H1 (cell line): Measurements from ENCODE around the gene APBA2. TPM values are rescaled to one million over a fixed set of nuclear protein-coding genes. Genes with fewer than 3 reads are reported as not detected.

ENCODE experiments used
- CTCF ChIA-PET: fragments of 300-600 bp; sonication (Branson Sonifier 250); formaldehyde crosslinking; loops from one replicate; lab custom pipeline; 2021; ENCODE audit not compliant: partially characterized antibody; lab: Charles Lee
- POLR2A ChIA-PET: fragments of 300-600 bp; sonication (Branson Sonifier 250); formaldehyde crosslinking; loops from one replicate; lab custom pipeline; 2021; ENCODE audit warnings: inconsistent platforms; ENCODE audit not compliant: partially characterized antibody; lab: Charles Lee
- DNase-seq, 2 experiments: peaks; one replicate each; pipeline versions ENCODE4 v3.0.0 to v3.0.0-alpha.2; 2010 to 2022; ENCODE audit warnings: low spot score in 2 of 2, low read depth in 1 of 2, mixed read lengths in 1 of 2
- FAIRE-seq: peaks from 2 replicates; lab custom pipeline; 2011; peaks lifted over from hg19 to GRCh38; lab: Jason Lieb, UNC
- H2AFZ ChIP-seq: 2 replicates; pipeline ENCODE4 v1.8.1; 2012; ENCODE audit warnings: low read length, inconsistent platforms
- H2AK5ac ChIP-seq: 2 replicates; pipeline ENCODE4 v1.6.1; 2013; ENCODE audit warnings: low read depth, low read length
- H2BK120ac ChIP-seq: replicated peaks from 2 replicates; pipeline ENCODE3; 2013; ENCODE audit warnings: low read depth, low read length, inconsistent platforms
- H2BK12ac ChIP-seq: 2 replicates; pipeline ENCODE4 v1.6.1; 2013; ENCODE audit warnings: low read depth, low read length
- H2BK15ac ChIP-seq: 2 replicates; pipeline ENCODE4 v1.6.1; 2013; ENCODE audit warnings: low read length
- H2BK20ac ChIP-seq: 2 replicates; pipeline ENCODE4 v1.6.1; 2013; ENCODE audit warnings: low read length
- H2BK5ac ChIP-seq: 2 replicates; pipeline ENCODE4 v1.6.1; 2013; ENCODE audit warnings: low read depth, low read length
- H3K14ac ChIP-seq: 2 replicates; pipeline ENCODE4 v1.6.1; 2013; ENCODE audit warnings: inconsistent platforms; ENCODE audit not compliant: insufficient read length
- H3K18ac ChIP-seq: 2 replicates; pipeline ENCODE4 v1.6.1; 2013; ENCODE audit warnings: low read length; ENCODE audit errors: extremely low read depth
- H3K23ac ChIP-seq: 2 replicates; pipeline ENCODE4 v1.6.1; 2013; ENCODE audit warnings: inconsistent platforms; ENCODE audit not compliant: insufficient read length
- H3K23me2 ChIP-seq: 2 replicates; pipeline ENCODE4 v1.6.1; 2013; ENCODE audit warnings: low read depth, low read length
- H3K27ac ChIP-seq: 2 replicates; pipeline ENCODE4 v1.6.1; 2011; ENCODE audit warnings: low read depth, low read length, inconsistent platforms
- H3K27me3 ChIP-seq, 4 experiments: replicated peaks in 1 of 4; 1 replicate in 1 of 4; 2 replicates in 3 of 4; pipeline versions ENCODE4 v1.6.1 to v1.8.1; 2011 to 2013; ENCODE audit warnings: low read length in 3 of 4, mild to moderate bottlenecking in 3 of 4, inconsistent platforms in 2 of 4, mixed read lengths in 2 of 4, moderate library complexity in 1 of 4; ENCODE audit not compliant: control insufficient read depth in 3 of 4, insufficient read depth in 3 of 4; ENCODE audit errors: extremely low read depth in 1 of 4
- H3K36me3 ChIP-seq, 4 experiments: 2 replicates each; pipeline versions ENCODE4 v1.6.1 to v1.8.1; 2011 to 2013; ENCODE audit warnings: mild to moderate bottlenecking in 4 of 4, low read length in 3 of 4, moderate library complexity in 2 of 4, control low read depth in 1 of 4, inconsistent platforms in 1 of 4; ENCODE audit not compliant: insufficient read depth in 4 of 4, control insufficient read depth in 2 of 4
- H3K4ac ChIP-seq: replicated peaks from 2 replicates; pipeline ENCODE3; 2013; ENCODE audit warnings: low read length, low read depth, mixed read lengths, inconsistent platforms; ENCODE audit not compliant: insufficient read length
- H3K4me1 ChIP-seq, 4 experiments: replicated peaks in 1 of 4; 1 replicate in 1 of 4; 2 replicates in 3 of 4; pipeline versions ENCODE4 v1.6.1 to v1.8.1; 2011 to 2013; ENCODE audit warnings: low read length in 3 of 4, inconsistent platforms in 2 of 4, mixed read lengths in 1 of 4; ENCODE audit not compliant: insufficient read depth in 4 of 4, control insufficient read depth in 3 of 4
- H3K4me2 ChIP-seq, 2 experiments: 2 replicates each; pipeline versions ENCODE4 v1.6.1 to v1.8.1; 2011 to 2013; ENCODE audit warnings: low read depth in 2 of 2, low read length in 2 of 2, control low read depth in 1 of 2, inconsistent platforms in 1 of 2, mild to moderate bottlenecking in 1 of 2; ENCODE audit not compliant: insufficient read depth in 1 of 2
- H3K4me3 ChIP-seq, 4 experiments: fragments of 200-600, 300-600 bp in 1 of 4; sonication (generic), shearing (Covaris generic), sonication (Bioruptor Twin) in 1 of 4; 2 replicates each; pipeline versions ENCODE4 v1.5.1 to v1.8.1; 2011 to 2016; ENCODE audit warnings: low read length in 4 of 4, low read depth in 3 of 4, control low read depth in 2 of 4, inconsistent platforms in 2 of 4, mild to moderate bottlenecking in 2 of 4, mixed read lengths in 1 of 4, moderate library complexity in 1 of 4; ENCODE audit not compliant: insufficient read depth in 2 of 4; ENCODE audit errors: extremely low read depth in 1 of 4
- H3K56ac ChIP-seq: replicated peaks from 2 replicates; pipeline ENCODE3; 2013; ENCODE audit warnings: low read depth, mild to moderate bottlenecking, mixed read lengths, low read length, inconsistent platforms; ENCODE audit not compliant: insufficient read length
- H3K79me1 ChIP-seq: 2 replicates; pipeline ENCODE4 v1.6.1; 2013; ENCODE audit warnings: low read depth, low read length, control low read depth
- H3K79me2 ChIP-seq, 2 experiments: 2 replicates each; pipeline versions ENCODE4 v1.6.1 to v1.8.1; 2012 to 2013; ENCODE audit warnings: low read length in 2 of 2, mild to moderate bottlenecking in 2 of 2, inconsistent platforms in 1 of 2; ENCODE audit not compliant: insufficient read depth in 2 of 2, control insufficient read depth in 1 of 2
- H3K9ac ChIP-seq, 4 experiments: replicated peaks in 1 of 4; 1 replicate in 1 of 4; 2 replicates in 3 of 4; pipeline versions ENCODE4 v1.6.1 to v1.8.1; 2011 to 2013; ENCODE audit warnings: low read depth in 3 of 4, low read length in 3 of 4, control low read depth in 2 of 4, mild to moderate bottlenecking in 2 of 4, moderate library complexity in 2 of 4, inconsistent platforms in 1 of 4; ENCODE audit errors: extremely low read depth in 1 of 4
- H3K9me3 ChIP-seq, 2 experiments: 2 replicates each; pipeline versions ENCODE4 v1.6.1 to v1.8.1; 2012 to 2013; ENCODE audit warnings: mild to moderate bottlenecking in 2 of 2, moderate library complexity in 2 of 2, control low read depth in 1 of 2, inconsistent platforms in 1 of 2, low read depth in 1 of 2, low read length in 1 of 2, mixed read lengths in 1 of 2; ENCODE audit not compliant: insufficient read depth in 2 of 2
- H4K20me1 ChIP-seq, 2 experiments: replicated peaks in 1 of 2; 2 replicates each; pipeline versions ENCODE3 to v1.8.1; 2011 to 2013; ENCODE audit warnings: inconsistent platforms in 2 of 2, low read length in 2 of 2, mild to moderate bottlenecking in 1 of 2; ENCODE audit not compliant: insufficient read depth in 2 of 2, control insufficient read depth in 1 of 2
- H4K5ac ChIP-seq: 2 replicates; pipeline ENCODE4 v1.6.1; 2013; ENCODE audit warnings: low read length, low read depth, mixed read lengths, inconsistent platforms; ENCODE audit not compliant: insufficient read length
- H4K8ac ChIP-seq: 2 replicates; pipeline ENCODE4 v1.8.0; 2013; ENCODE audit warnings: mild to moderate bottlenecking, moderate library complexity, low read length, inconsistent platforms; ENCODE audit not compliant: insufficient read depth; ENCODE audit errors: extremely low read depth
- H4K91ac ChIP-seq: replicated peaks from 2 replicates; pipeline ENCODE3; 2013; ENCODE audit warnings: low read length, mixed read lengths, inconsistent platforms; ENCODE audit not compliant: insufficient read length
- CBX5 ChIP-seq: fragments of 300-800, 300-1000 bp; sonication (generic); IDR thresholded peaks from 2 replicates; pipeline ENCODE4 v1.7.1; 2016; ENCODE audit warnings: antibody characterized with exemption, low read length, low read depth
- CBX8 ChIP-seq: fragments of 300-800, 300-1000 bp; sonication (generic); IDR thresholded peaks from 2 replicates; pipeline ENCODE4 v1.7.1; 2016; ENCODE audit warnings: low read depth, low read length, borderline replicate concordance
- CHD2 ChIP-seq: IDR thresholded peaks from 2 replicates; pipeline ENCODE4 v1.6.1; 2012; ENCODE audit warnings: low read length, improper control_type of control experiment
- EZH2 ChIP-seq: fragments of 200-600 bp; sonication (generic); IDR thresholded peaks from 2 replicates; pipeline ENCODE4 v1.7.1; 2012; ENCODE audit warnings: low read depth, mild to moderate bottlenecking, moderate library complexity, low read length, inconsistent platforms; ENCODE audit not compliant: severe bottlenecking
- KDM4A ChIP-seq: IDR thresholded peaks from one replicate; pipeline ENCODE4 v1.7.1; 2012; ENCODE audit warnings: low read depth, mild to moderate bottlenecking, moderate library complexity, low read length, inconsistent platforms; ENCODE audit not compliant: severe bottlenecking
- POLR2A ChIP-seq, 2 experiments: IDR thresholded peaks; 1 replicate in 1 of 2; 2 replicates in 1 of 2; pipeline ENCODE4 v1.6.1; 2011; ENCODE audit warnings: low read depth in 2 of 2, low read length in 2 of 2, mild to moderate bottlenecking in 2 of 2; ENCODE audit errors: control extremely low read depth in 1 of 2
- RBBP5 ChIP-seq: IDR thresholded peaks from 2 replicates; pipeline ENCODE4 v1.7.1; 2012; ENCODE audit warnings: low read depth, mild to moderate bottlenecking, inconsistent platforms, low read length, moderate library complexity, borderline replicate concordance
- SIRT6 ChIP-seq: IDR thresholded peaks from one replicate; pipeline ENCODE4 v1.7.1; 2012; ENCODE audit warnings: low read length, inconsistent platforms
- ZNF274 ChIP-seq: IDR thresholded peaks from 2 replicates; pipeline ENCODE4 v1.7.0; 2012; ENCODE audit warnings: low read length, borderline replicate concordance; ENCODE audit errors: extremely low read depth
- WGBS, 2 experiments: shearing (Covaris generic) in 1 of 2; methylation state at CpG; one replicate each; pipeline versions ENCODE4 v1.1.6 to v1.1.7; 2013 to 2015; ENCODE audit warnings: low lambda C conversion rate in 2 of 2, mixed read lengths in 2 of 2, inconsistent platforms in 1 of 2, low coverage in 1 of 2, missing lambda C conversion rate in 1 of 2; ENCODE audit not compliant: insufficient replicate concordance in 2 of 2, insufficient coverage in 1 of 2, insufficient read length in 1 of 2; ENCODE audit errors: extremely low coverage in 1 of 2, missing lambda C conversion rate in 1 of 2; 5-methylcytosine and 5-hydroxymethylcytosine counted together
- polyA plus RNA-seq, 7 experiments: library from polyadenylated mRNA; depleted of rRNA in 3 of 7; stranded (reverse) in 5 of 7; unstranded in 2 of 7; fragments of >200 nt in 5 of 7; fragments of 200-250 nt in 2 of 7; gene quantifications; 1 replicate in 5 of 7; 2 replicates in 1 of 7; 4 replicates in 1 of 7; pipeline versions ENCODE4 v1.2.1 to v1.2.3, GENCODE V29; 2011 to 2013; ENCODE audit warnings: missing spikeins in 2 of 7, mixed read lengths in 2 of 7
- total RNA-seq: library from RNA; stranded (reverse); fragmentation: NEBNext Ultra II Directional; extraction: Animal tissue kit (Norgen Biotek cat#: 25700); gene quantifications from 2 replicates; pipeline ENCODE4 v1.2.1, GENCODE V29; 2021

Gene APBA2
- total and polyA plus RNA-seq, 2 of the 8 experiments (the other 6 are each of a cell fraction or from before 2014, with no cell fraction given) = 15.5 to 19.0 TPM

DNA sequence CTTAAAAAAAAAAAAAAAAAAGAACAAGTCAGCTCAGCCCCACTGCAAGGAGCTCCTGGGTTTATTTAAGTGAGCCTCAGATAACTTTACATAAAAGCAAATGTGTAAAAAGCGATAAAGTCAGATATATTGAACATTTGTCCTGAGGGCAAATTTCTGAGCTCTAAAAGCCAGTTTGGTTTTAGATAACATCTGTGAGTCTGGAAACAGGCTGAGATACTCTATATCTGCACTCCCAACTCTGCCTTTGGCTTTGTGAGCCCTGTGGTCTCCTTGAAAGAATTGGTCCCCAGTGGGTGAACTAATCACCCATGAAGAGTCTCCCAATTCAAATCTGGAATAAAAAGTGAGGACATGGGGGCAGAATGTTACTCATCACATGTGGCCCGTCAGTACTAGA is 104.6 kb downstream of the APBA2 start:
- no peak overlapping the region for H4K91ac ChIP-seq
- no peak overlapping the region for H2BK5ac ChIP-seq
- DNase-seq = no peak
- ChIA-PET CTCF (interaction anchor here (0.6 to 9.4 kb wide), 12 partner anchors 8 to 118 kb away, joined by 3 to 88 read pairs (median 4); no protein-coding TSS in a partner anchor), POLR2A (interaction anchor here (0.6 kb wide), 1 partner anchor 355 kb away, joined by 4 read pairs; no protein-coding TSS in a partner anchor)
- no peak overlapping the region for H3K27ac ChIP-seq
- no peak overlapping the region for H3K4ac ChIP-seq
- H3K4me2 ChIP-seq = no peak overlapping the region
- H2AFZ ChIP-seq = no peak overlapping the region
- H3K9me3 ChIP-seq = no peaks in the 10 kb centered on the region
- no peak overlapping the region for H3K56ac ChIP-seq
- no peak overlapping the region for H2BK12ac ChIP-seq
- H3K23ac ChIP-seq = no peak overlapping the region
- no peak for FAIRE-seq
- H3K36me3 ChIP-seq = no peaks in the 10 kb centered on the region
- peaks cover 0 to 11% (median 6%) of the 10 kb centered on the region in 4 experiments; a peak in 5 of 7 replicates for H3K4me1 ChIP-seq
- no peak overlapping the region for H2AK5ac ChIP-seq
- H3K18ac ChIP-seq = no peak overlapping the region
- H4K20me1 ChIP-seq = peaks cover 0 to 3% of the 10 kb centered on the region in 2 experiments
- H3K23me2 ChIP-seq = no peaks in the 10 kb centered on the region
- H3K9ac ChIP-seq = no peak overlapping the region
- H3K79me1 ChIP-seq = no peaks in the 10 kb centered on the region
- H3K4me3 ChIP-seq = no peak overlapping the region
- TF ChIP-seq ZNF274 = no peak
- TF ChIP-seq CBX8 = no peak
- no peak for TF ChIP-seq SIRT6
- TF ChIP-seq CBX5 = no peak
- TF ChIP-seq RBBP5 = no peak
- TF ChIP-seq CHD2 = no peak
- TF ChIP-seq POLR2A (IDR thresholded peaks at IDR 0.05; ENCODE audit: control extremely low read depth in 1 of 2, low read depth in 2 of 2, low read length in 2 of 2) = no peak
- no peak for TF ChIP-seq KDM4A
- no peak for TF ChIP-seq EZH2
- WGBS, 2 experiments = 87% methylated on average over 2 of the region's 2 CpGs; no CpG with 5 or more reads in 1 of the 2 experiments
- no peaks in the 10 kb centered on the region for H3K27me3 ChIP-seq
- no peak overlapping the region for H2BK15ac ChIP-seq
- H2BK120ac ChIP-seq = no peak overlapping the region
- no peak overlapping the region for H2BK20ac ChIP-seq
- no peak overlapping the region for H4K5ac ChIP-seq
- no peak overlapping the region for H3K14ac ChIP-seq
- no peak overlapping the region for H4K8ac ChIP-seq
- H3K79me2 ChIP-seq = no peaks in the 10 kb centered on the region
